Breast epithelium (tissue), 4 donors: ENCODE measurements around the gene SMARCAD1. TPM values are rescaled to one million over a fixed set of nuclear protein-coding genes. Genes with fewer than 3 reads are reported as not detected.
A peak's percentile ranks its signal among the peaks of the same experiment; 100 is the strongest.

ENCODE experiments used
- DNase-seq, 2 donors: peaks; one replicate each; pipeline ENCODE4 v3.0.0-alpha.2; 2019; ENCODE audit warnings: low spot score in 2 of 2
- H3K27ac ChIP-seq, 2 donors: fragments of 200-600 bp; sonication (generic) in 1 of 2; one replicate each; pipeline ENCODE4 v1.5.1; 2016 to 2019; ENCODE audit warnings: mild to moderate bottlenecking in 1 of 2
- H3K27me3 ChIP-seq, 2 donors: fragments of 200-600 bp; sonication (generic) in 1 of 2; one replicate each; pipeline versions ENCODE4 v1.5.1 to v1.6.0; 2017 to 2019; ENCODE audit warnings: control low read depth in 1 of 2, mild to moderate bottlenecking in 1 of 2
- H3K36me3 ChIP-seq: fragments of 200-600 bp; one replicate; pipeline ENCODE4 v1.5.1; 2019
- H3K4me1 ChIP-seq, 2 donors: fragments of 200-600 bp; sonication (generic); one replicate each; pipeline ENCODE4 v1.5.1; 2016 to 2019; ENCODE audit warnings: control low read depth in 1 of 2
- H3K4me3 ChIP-seq, 3 donors: fragments of 200-600 bp; sonication (generic); 1 replicate in 2 of 3; 2 replicates in 1 of 3; pipeline ENCODE4 v1.5.1; 2016 to 2019; ENCODE audit warnings: mild to moderate bottlenecking in 3 of 3, moderate library complexity in 2 of 3
- H3K9me3 ChIP-seq, 2 donors: fragments of 200-600 bp; sonication (generic) in 1 of 2; one replicate each; pipeline ENCODE4 v1.5.1; 2016 to 2019; ENCODE audit warnings: control low read depth in 1 of 2
- CTCF ChIP-seq, 3 donors: fragments of 450-650 bp; IDR thresholded peaks; one replicate each; pipeline ENCODE4 v1.5.1; 2016 to 2017; ENCODE audit warnings: antibody characterized with exemption in 3 of 3, mild to moderate bottlenecking in 3 of 3, moderate library complexity in 3 of 3
- POLR2A ChIP-seq: fragments of 450-650 bp; IDR thresholded peaks from one replicate; pipeline ENCODE4 v1.6.1; 2016; ENCODE audit warnings: antibody characterized with exemption, mild to moderate bottlenecking, moderate library complexity
- POLR2AphosphoS5 ChIP-seq, 3 donors: sonication (generic); formaldehyde crosslinking; IDR thresholded peaks; one replicate each; pipeline ENCODE4 v1.6.1; 2017; ENCODE audit warnings: antibody characterized with exemption in 3 of 3
- intact Hi-C: fragments of 100-400 bp; cut with DNase I; formaldehyde crosslinking; loops from one replicate; pipeline ENCODE4 v1.15.1; 2023; ENCODE audit warnings: low total_unique reads
- total RNA-seq, 3 donors: library from RNA; depleted of rRNA; stranded (reverse); fragments of >200 nt; gene quantifications; one replicate each; pipeline ENCODE4 v1.1.0, GENCODE V29; 2016

The SMARCAD1 gene
- total RNA-seq = 10 to 100 TPM; 18.4 to 41.4 (median 32.1) TPM

DNA sequence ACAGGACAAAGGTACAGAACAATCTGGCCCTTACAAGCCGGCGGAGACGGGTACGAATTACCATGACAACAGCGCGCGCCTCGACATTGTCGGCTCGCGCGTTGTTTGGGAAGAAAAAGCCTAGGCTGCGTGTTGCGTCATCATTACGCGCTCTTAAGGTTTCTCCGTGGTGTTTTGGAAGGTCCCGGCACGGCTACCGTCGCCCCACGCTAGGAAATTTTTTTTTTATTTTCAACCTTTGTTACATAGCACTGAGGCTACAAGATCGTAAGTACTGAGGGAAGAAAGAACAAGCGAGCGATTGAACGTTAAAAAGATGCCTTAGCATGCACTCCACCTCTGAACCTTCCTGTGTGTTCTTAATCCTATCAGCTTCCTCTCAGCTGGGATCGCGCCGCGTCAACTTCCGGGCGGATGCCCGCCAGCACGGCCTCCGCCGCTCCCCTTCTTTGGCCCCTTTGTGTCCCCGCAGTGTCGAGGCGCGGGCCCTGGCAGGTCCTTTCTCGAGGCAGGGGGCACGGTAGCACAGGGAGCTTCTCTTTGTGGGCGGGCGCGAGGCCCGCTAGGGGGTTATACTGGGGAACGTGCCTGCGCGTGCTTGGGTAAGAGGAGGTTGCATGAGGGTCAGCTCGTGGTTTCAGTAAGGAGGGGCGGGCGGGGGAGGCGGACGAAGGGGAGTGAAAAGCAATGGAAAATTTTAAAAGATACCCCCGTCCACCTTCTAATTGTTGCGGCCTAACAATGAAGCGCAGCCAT lies at the start of gene SMARCAD1:
Gene SMARCAD1, plus strand, starts transcription at position 397 of the 756 bp plus-strand sequence. CDS start 530 bp downstream, outside the sequence.
- H3K36me3 ChIP-seq = no peaks in the 10 kb centered on the region

GRCh38 chr4:94158883-94159282 lies 48.8 kb upstream of the SMARCAD1 start:
- no peaks in the 10 kb centered on the region for H3K4me1 ChIP-seq
- H3K4me3 ChIP-seq = no peak overlapping the region
- no peak overlapping the region for H3K27ac ChIP-seq
- DNase-seq = no peak
- H3K27me3 ChIP-seq = no peaks in the 10 kb centered on the region
- intact Hi-C loops = no loop called here
- no peaks in the 10 kb centered on the region for H3K36me3 ChIP-seq
- peaks cover 0 to 3% of the 10 kb centered on the region in 2 donors for H3K9me3 ChIP-seq
- TF ChIP-seq POLR2AphosphoS5 (IDR thresholded peaks at IDR 0.05) (no peak), CTCF (IDR thresholded peaks at IDR 0.05) (no peak), POLR2A (no peak)

More for the DNA sequence above, at the start of gene SMARCAD1:
- Histone ChIP-seq H3K27ac (peak within 1 kb of the TSS; percentile 82 to 89), H3K4me3 (peak within 1 kb of the TSS; percentile 58 to 80 (median 78)), H3K9me3 (peaks cover 0 to under 1% of the 10 kb centered on the region in 2 donors), H3K4me1 (no peaks in the 10 kb centered on the region), H3K27me3 (no peaks in the 10 kb centered on the region)
- TF ChIP-seq CTCF (IDR thresholded peaks at IDR 0.05) (no peak), POLR2AphosphoS5 (IDR thresholded peaks at IDR 0.05) (peak; percentile 58 to 78 (median 71))
- peak; percentile 85 for DNase-seq
- intact Hi-C loops = no loop called here

DNA sequence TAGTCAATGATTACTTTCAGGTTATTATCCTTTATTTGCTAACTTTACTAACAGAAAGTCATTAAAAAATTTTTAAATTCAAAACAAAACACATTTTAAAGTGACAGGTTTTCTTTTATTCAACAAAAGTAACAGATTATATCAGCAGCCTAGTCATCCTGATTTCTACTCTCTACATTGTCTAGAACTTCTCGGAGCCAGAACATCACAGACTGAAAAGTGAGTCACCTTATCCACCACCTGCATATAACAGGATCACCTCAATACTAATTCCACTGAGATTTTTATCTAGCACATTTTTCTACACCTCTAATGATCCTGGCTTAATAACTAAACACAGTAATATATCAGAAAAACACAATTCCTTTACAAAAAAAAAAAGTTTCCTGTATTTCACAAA lies 47.9 kb upstream of the SMARCAD1 start:
- Histone ChIP-seq H3K27me3 (no peaks in the 10 kb centered on the region), H3K9me3 (peaks cover 0 to 3% of the 10 kb centered on the region in 2 donors), H3K36me3 (no peaks in the 10 kb centered on the region), H3K4me1 (no peaks in the 10 kb centered on the region), H3K27ac (no peak overlapping the region), H3K4me3 (no peak overlapping the region)
- intact Hi-C loops = no loop called here
- no peak for DNase-seq
- no peak for TF ChIP-seq CTCF (IDR thresholded peaks at IDR 0.05)

DNA sequence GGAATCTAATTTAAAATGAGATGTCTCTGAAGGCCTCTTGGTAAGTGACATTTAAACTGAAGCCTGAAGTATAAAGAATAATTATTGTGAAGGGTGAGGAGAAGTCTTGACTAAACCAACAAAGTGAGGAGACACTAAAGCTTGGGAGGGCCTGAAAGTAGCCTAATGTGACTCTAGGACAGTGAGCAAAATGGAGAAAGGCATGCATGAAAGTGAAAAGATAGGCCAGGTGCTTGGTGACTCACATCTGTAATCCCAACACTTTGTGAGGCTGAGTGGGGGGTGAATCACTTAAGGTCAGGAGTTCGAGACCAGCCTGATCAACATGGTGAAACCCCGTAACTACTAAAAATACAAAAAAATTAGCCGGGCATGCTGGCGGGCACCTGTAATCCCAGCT lies 46.9 kb upstream of the SMARCAD1 start:
- TF ChIP-seq POLR2AphosphoS5 (IDR thresholded peaks at IDR 0.05) (no peak), POLR2A (no peak), CTCF (IDR thresholded peaks at IDR 0.05) (no peak)
- H3K27me3 ChIP-seq = no peaks in the 10 kb centered on the region
- intact Hi-C loops = no loop called here
- H3K4me1 ChIP-seq = no peaks in the 10 kb centered on the region
- no peak overlapping the region for H3K27ac ChIP-seq
- H3K36me3 ChIP-seq = no peaks in the 10 kb centered on the region
- H3K4me3 ChIP-seq = no peak overlapping the region
- DNase-seq = no peak
- H3K9me3 ChIP-seq = peaks cover 0 to 3% of the 10 kb centered on the region in 2 donors

- Histone ChIP-seq H3K4me3 (no peak overlapping the region), H3K27ac (no peak overlapping the region), H3K27me3 (no peaks in the 10 kb centered on the region), H3K36me3 (no peaks in the 10 kb centered on the region), H3K4me1 (no peaks in the 10 kb centered on the region), H3K9me3 (peaks cover 7 to 9% of the 10 kb centered on the region in 2 donors)
- no peak for DNase-seq
- intact Hi-C loops = no loop called here
- TF ChIP-seq CTCF (IDR thresholded peaks at IDR 0.05) (no peak), POLR2AphosphoS5 (IDR thresholded peaks at IDR 0.05) (no peak), POLR2A (no peak)
Measured at GRCh38 chr4:94165256-94165655, 42.4 kb upstream of the SMARCAD1 start.
